AG04449 (cell line): Measurements from ENCODE around the gene ADGRG4.
"Not testable (repeated sequence)": the region's sequence is repeated elsewhere in the genome, so short reads cannot be mapped to it uniquely, and the experiment has no call there.

ENCODE experiments used
- CTCF ChIA-PET: fragments of 350-600 bp; formaldehyde crosslinking; extraction: SDS; loops from one replicate; lab custom pipeline; 2021; ENCODE audit warnings: antibody characterized with exemption; lab: Yijun Ruan, JAX
- POLR2A ChIA-PET: fragments of 400-600, 350-600 bp; formaldehyde crosslinking; extraction: SDS; loops from one replicate; lab custom pipeline; 2020; ENCODE audit warnings: antibody characterized with exemption, inconsistent platforms; lab: Yijun Ruan, JAX
- DNase-seq: peaks from one replicate; pipeline ENCODE4 v3.0.0-alpha.2; 2010; ENCODE audit warnings: low read depth, low spot score
- H3K4me3 ChIP-seq: 2 replicates; pipeline ENCODE4 v1.5.1; 2011; ENCODE audit warnings: low read depth, mild to moderate bottlenecking, control low read depth, low read length
- TF ChIP-seq, protein P1 (sequence below): IDR thresholded peaks from one replicate; pipeline ENCODE4 v1.5.1; 2011; ENCODE audit warnings: mild to moderate bottlenecking, moderate library complexity, low read length, control low read depth, inconsistent platforms; ENCODE audit not compliant: insufficient read depth; ENCODE audit errors: missing control alignments

The ADGRG4 gene, protein sequence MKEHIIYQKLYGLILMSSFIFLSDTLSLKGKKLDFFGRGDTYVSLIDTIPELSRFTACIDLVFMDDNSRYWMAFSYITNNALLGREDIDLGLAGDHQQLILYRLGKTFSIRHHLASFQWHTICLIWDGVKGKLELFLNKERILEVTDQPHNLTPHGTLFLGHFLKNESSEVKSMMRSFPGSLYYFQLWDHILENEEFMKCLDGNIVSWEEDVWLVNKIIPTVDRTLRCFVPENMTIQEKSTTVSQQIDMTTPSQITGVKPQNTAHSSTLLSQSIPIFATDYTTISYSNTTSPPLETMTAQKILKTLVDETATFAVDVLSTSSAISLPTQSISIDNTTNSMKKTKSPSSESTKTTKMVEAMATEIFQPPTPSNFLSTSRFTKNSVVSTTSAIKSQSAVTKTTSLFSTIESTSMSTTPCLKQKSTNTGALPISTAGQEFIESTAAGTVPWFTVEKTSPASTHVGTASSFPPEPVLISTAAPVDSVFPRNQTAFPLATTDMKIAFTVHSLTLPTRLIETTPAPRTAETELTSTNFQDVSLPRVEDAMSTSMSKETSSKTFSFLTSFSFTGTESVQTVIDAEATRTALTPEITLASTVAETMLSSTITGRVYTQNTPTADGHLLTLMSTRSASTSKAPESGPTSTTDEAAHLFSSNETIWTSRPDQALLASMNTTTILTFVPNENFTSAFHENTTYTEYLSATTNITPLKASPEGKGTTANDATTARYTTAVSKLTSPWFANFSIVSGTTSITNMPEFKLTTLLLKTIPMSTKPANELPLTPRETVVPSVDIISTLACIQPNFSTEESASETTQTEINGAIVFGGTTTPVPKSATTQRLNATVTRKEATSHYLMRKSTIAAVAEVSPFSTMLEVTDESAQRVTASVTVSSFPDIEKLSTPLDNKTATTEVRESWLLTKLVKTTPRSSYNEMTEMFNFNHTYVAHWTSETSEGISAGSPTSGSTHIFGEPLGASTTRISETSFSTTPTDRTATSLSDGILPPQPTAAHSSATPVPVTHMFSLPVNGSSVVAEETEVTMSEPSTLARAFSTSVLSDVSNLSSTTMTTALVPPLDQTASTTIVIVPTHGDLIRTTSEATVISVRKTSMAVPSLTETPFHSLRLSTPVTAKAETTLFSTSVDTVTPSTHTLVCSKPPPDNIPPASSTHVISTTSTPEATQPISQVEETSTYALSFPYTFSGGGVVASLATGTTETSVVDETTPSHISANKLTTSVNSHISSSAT (N-terminal part only)

DNA sequence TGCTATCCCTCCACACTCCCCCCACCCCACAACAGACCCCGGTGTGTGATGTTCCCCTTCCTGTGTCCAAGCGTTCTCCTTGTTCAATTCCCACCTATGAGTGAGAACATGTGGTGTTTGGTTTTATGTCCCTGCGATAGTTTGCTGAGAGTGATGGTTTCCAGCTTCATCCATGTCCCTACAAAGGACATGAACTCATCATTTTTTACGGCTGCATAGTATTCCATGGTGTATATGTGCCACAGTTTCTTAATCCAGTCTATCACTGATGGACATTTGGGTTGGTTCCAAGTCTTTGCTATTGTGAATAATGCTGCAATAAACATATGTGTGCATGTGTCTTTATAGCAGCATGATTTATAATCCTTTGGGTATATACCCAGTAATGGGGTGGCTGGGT lies at the start of gene ADGRG4:
TSS of gene ADGRG4 (plus strand) at position 243 of the 400 bp plus-strand sequence. CDS start 7,815 bp downstream, outside the sequence.
- CTCF ChIA-PET, DNase-seq, POLR2A ChIA-PET, H3K4me3 ChIP-seq: not testable (repeated sequence)

DNA sequence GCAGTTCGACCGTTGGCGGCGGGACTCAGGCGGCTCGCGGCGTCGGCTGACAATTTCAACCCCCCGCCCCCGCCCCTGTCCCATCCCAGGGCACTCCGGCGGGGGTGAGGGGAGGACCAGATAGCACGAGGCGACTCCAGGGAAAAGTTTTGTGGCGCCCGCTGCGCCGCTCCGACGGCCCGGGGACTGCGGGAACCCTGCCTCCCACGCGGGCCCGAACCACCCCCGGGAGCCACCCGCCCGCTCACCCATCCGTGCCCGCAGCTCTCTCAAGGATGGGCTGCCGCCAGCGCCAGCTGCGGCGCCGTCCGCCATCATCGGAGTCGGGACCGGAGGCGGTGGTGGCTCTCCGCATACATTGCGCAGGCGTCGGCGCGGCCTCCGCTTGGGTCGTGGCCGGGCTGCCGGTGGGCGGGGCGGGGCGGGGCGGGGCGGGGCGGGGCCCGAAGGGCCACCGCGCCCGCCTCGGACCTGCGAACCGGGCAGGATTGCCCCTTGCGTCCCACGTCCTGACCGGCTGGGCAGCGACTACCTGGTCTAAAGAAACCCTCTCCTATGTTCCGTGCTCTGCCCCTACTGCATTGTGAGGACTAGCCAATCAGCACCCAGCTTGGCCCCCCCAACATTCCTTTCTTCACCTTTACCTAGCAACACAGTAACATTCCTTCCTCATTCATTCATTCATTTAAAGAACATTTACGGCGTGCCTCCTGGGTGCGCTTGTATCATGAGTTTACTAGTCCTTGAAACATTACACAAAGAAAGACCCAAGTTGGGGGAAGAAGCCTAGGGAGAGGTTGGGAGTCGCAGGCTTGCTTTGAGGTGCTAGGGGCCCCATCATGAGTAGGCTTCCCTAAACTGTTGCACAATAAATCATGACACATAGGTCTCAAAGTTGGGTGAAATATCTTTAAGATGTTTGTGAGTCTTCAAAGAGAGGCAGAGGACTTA lies 49.4 kb upstream of the ADGRG4 start, which contains the start of gene MAP7D3:
TSS of gene MAP7D3 (minus strand) at position 360 of the 951 bp plus-strand sequence. CDS start at position 318, 42 bp downstream.
- DNase-seq: no peak
- TF ChIP-seq, protein P1, sequence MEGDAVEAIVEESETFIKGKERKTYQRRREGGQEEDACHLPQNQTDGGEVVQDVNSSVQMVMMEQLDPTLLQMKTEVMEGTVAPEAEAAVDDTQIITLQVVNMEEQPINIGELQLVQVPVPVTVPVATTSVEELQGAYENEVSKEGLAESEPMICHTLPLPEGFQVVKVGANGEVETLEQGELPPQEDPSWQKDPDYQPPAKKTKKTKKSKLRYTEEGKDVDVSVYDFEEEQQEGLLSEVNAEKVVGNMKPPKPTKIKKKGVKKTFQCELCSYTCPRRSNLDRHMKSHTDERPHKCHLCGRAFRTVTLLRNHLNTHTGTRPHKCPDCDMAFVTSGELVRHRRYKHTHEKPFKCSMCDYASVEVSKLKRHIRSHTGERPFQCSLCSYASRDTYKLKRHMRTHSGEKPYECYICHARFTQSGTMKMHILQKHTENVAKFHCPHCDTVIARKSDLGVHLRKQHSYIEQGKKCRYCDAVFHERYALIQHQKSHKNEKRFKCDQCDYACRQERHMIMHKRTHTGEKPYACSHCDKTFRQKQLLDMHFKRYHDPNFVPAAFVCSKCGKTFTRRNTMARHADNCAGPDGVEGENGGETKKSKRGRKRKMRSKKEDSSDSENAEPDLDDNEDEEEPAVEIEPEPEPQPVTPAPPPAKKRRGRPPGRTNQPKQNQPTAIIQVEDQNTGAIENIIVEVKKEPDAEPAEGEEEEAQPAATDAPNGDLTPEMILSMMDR: no peak
- ChIA-PET CTCF (no interaction called here), POLR2A (interaction anchor here (1.0 kb wide), 1 partner anchor 37 kb away, joined by 4 read pairs; no protein-coding TSS in a partner anchor)
- peak within 1 kb of the TSS; percentile 67 for H3K4me3 ChIP-seq

DNA sequence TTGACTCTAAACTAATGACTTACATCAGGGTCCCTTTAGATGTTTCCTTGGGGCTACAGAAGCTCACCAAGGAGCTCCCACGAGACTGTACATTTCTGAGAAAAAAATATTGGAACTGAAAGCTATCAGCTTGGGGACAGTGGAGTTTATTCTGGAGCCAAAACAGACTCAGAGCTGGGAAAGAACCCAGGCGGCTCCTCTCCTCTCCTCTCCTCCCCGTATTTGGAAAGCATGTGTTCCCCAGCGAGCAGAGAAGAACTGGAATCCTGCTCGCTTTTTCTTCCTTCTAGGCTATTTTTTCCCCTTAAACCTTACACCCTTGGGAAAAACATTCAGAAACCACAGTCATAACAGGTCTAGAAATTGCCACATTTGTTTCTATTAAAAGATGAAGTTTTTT lies 45.2 kb upstream of the ADGRG4 start:
- TF ChIP-seq, protein P1: no peak
- no peak for DNase-seq
- ChIA-PET POLR2A (no interaction called here), CTCF (interaction anchor here (1.0 to 4.1 kb wide), 2 partner anchors 11 to 13 kb away, joined by 4 to 23 read pairs; no protein-coding TSS in a partner anchor)
- H3K4me3 ChIP-seq: peak overlapping the region; percentile 1; the same call in 1 of the 2 replicates

DNA sequence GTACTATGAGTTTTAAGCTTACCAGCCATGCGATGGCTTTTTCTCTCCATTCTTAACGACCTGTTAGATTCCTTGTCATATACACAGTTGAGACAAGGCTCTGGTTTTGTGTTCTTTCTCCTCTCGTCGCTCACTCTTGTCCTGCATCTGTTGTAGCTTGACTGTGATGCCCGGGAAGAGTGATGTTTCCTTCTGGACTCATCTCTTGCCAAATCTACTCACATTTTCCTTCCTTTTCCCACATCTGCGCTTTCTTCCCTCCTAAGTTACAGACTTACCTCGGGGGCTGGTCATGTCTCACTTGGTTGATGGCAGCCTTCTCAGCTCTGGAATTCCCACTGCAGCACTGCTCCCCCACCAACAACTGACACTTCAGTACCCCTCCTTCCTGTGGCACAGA lies 44.7 kb upstream of the ADGRG4 start:
- TF ChIP-seq, protein P1: no peak
- CTCF ChIA-PET: interaction anchor here (1.0 to 4.1 kb wide), 2 partner anchors 11 to 13 kb away, joined by 4 to 23 read pairs; no protein-coding TSS in a partner anchor
- DNase-seq: no peak
- H3K4me3 ChIP-seq: no peak overlapping the region
- POLR2A ChIA-PET: no interaction called here

DNA sequence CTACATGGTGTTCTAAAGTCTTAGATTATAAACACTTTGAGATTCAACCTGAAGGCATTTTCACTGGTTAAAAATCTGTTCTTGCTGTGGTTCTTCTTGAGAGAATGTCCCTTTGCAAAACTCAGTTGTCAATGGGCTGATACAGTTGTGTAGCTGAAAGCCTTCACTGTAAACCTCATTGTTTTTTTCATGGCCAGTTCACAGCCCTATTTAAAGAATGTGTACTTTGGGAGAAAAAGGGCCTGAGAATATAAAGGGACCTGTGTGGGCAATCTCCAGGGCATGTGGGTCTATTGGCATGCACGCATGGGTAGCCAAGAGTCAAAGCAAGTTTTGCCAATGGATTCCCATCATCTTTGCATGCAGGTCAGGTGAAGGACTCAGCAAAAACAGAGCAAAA lies 41.8 kb upstream of the ADGRG4 start:
- POLR2A ChIA-PET: interaction anchor here (0.6 kb wide), 1 partner anchor 10 kb away, joined by 3 read pairs; no protein-coding TSS in a partner anchor
- TF ChIP-seq, protein P1: no peak
- CTCF ChIA-PET: interaction anchor here (4.1 kb wide), 1 partner anchor 10 kb away, joined by 23 read pairs; no protein-coding TSS in a partner anchor

More for the DNA sequence above, 41.8 kb upstream of the ADGRG4 start:
- no peak for DNase-seq
- H3K4me3 ChIP-seq: no peak overlapping the region
